ENCODE data around the gene AGBL4. TPM values are rescaled to one million over a fixed set of nuclear protein-coding genes. Genes with fewer than 3 reads are reported as not detected.

The AGBL4 gene
- total RNA-seq, 1 donor from 2014 or later: 0.39 TPM

- no peak for TF ChIP-seq CTCF (conservative IDR thresholded peaks at IDR 0.05)
- Mint-ChIP-seq H3K9me3 (no peaks in the 10 kb centered on the region), H3K27me3 (no peaks in the 10 kb centered on the region), H3K36me3 (no peaks in the 10 kb centered on the region), H3K4me1 (ENCODE audit: unreplicated experiment) (no peaks in the 10 kb centered on the region), H3K27ac (no peak overlapping the region), H3K4me3 (no peak overlapping the region)
- no peak for DNase-seq (ENCODE audit: extremely low spot score, unreplicated experiment)
Observed at GRCh38 chr1:48955774-48956173, 1068.0 kb downstream of the AGBL4 start.

- no peaks in the 10 kb centered on the region for H3K36me3 Mint-ChIP-seq
- H3K4me1 Mint-ChIP-seq (ENCODE audit: unreplicated experiment): no peaks in the 10 kb centered on the region
- no peaks in the 10 kb centered on the region for H3K27me3 Mint-ChIP-seq
- no peak overlapping the region for H3K27ac Mint-ChIP-seq
- no peaks in the 10 kb centered on the region for H3K9me3 Mint-ChIP-seq
- H3K4me3 Mint-ChIP-seq: no peak overlapping the region
- DNase-seq (ENCODE audit: extremely low spot score, unreplicated experiment): no peak
- no peak for TF ChIP-seq CTCF (conservative IDR thresholded peaks at IDR 0.05)
Observed at GRCh38 chr1:48953617-48954016, 1070.1 kb downstream of the AGBL4 start.

DNA sequence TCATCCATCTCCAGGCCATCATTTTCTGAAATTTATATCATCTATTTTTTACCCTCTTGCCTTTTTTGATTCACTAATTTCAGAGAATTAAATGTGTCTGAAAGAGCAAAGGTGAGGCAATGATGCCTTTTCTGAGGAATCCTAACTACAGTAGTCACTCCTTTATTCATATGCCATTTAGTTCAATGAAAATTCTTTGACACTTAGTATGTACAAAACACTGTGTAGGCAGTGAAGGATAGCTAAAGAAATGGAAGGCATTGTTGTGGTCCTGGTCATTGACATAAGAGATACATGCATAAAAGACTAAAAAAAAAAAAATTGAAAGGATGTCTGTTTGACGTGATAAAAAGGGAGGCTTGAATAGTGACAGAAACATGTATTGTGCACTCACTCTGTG is 1075.2 kb downstream of the AGBL4 start:
- no peak for DNase-seq (ENCODE audit: extremely low spot score, unreplicated experiment)

GRCh38 chr1:48947761-48948537 is 1075.8 kb downstream of the AGBL4 start:
- Mint-ChIP-seq H3K27ac (no peak overlapping the region), H3K4me1 (ENCODE audit: unreplicated experiment) (no peaks in the 10 kb centered on the region), H3K9me3 (no peaks in the 10 kb centered on the region), H3K4me3 (no peak overlapping the region), H3K27me3 (peaks cover 3% of the 10 kb centered on the region), H3K36me3 (no peaks in the 10 kb centered on the region)
- no peak for TF ChIP-seq CTCF (conservative IDR thresholded peaks at IDR 0.05)
- DNase-seq (ENCODE audit: extremely low spot score, unreplicated experiment): no peak

More for the DNA sequence above, 1075.2 kb downstream of the AGBL4 start:
- Mint-ChIP-seq H3K4me1 (ENCODE audit: unreplicated experiment) (no peaks in the 10 kb centered on the region), H3K36me3 (no peaks in the 10 kb centered on the region), H3K4me3 (no peak overlapping the region), H3K27me3 (peaks cover 2% of the 10 kb centered on the region), H3K9me3 (no peaks in the 10 kb centered on the region), H3K27ac (no peak overlapping the region)
- no peak for TF ChIP-seq CTCF (conservative IDR thresholded peaks at IDR 0.05)

GRCh38 chr1:48946070-48946469 is 1077.7 kb downstream of the AGBL4 start:
- H3K27me3 Mint-ChIP-seq: peaks cover 3% of the 10 kb centered on the region
- H3K27ac Mint-ChIP-seq: no peak overlapping the region
- no peak for DNase-seq (ENCODE audit: extremely low spot score, unreplicated experiment)
- no peak overlapping the region for H3K4me3 Mint-ChIP-seq
- H3K4me1 Mint-ChIP-seq (ENCODE audit: unreplicated experiment): no peaks in the 10 kb centered on the region
- H3K9me3 Mint-ChIP-seq: no peaks in the 10 kb centered on the region
- H3K36me3 Mint-ChIP-seq: no peaks in the 10 kb centered on the region
- TF ChIP-seq CTCF (conservative IDR thresholded peaks at IDR 0.05): no peak
